K562 (cell line): ENCODE results near the gene B4GALT5. TPM values are rescaled to one million over a fixed set of nuclear protein-coding genes. Genes with fewer than 3 reads are reported as not detected.

Experiments used
- ATAC-seq: fragments of 200-7000 bp; cut with Tn5 transposase; 3 replicates; pipeline ENCODE4 v1.9.1; 2020; ENCODE audit warnings: moderate library complexity
- BruUV-seq: library from RNA; stranded (reverse); fragments of 400-500 nt; replicated peaks from 2 replicates; lab custom pipeline; 2021; lab: Mats Ljungman, UMichigan
- CTCF ChIA-PET: fragments of 300-600 bp; formaldehyde crosslinking; extraction: SDS; loops from one replicate; lab custom pipeline; 2021; ENCODE audit warnings: low intra/inter-chr PET ratio; lab: Yijun Ruan, JAX
- POLR2A ChIA-PET: fragments of 300-600, 350-650 bp; sonication (Branson Sonifier 250); formaldehyde crosslinking; extraction: SDS; loops from one replicate; lab custom pipeline; 2021; ENCODE audit warnings: antibody characterized with exemption, inconsistent platforms; lab: Yijun Ruan, JAX
- DNase-seq, 4 experiments: peaks; one replicate each; pipeline versions ENCODE4 v3.0.0 to v3.0.0-alpha.2; 2011 to 2018; ENCODE audit warnings: low spot score in 3 of 4, mixed read lengths in 3 of 4; ENCODE audit errors: extremely low read depth in 1 of 4
- FAIRE-seq: peaks from 2 replicates; lab custom pipeline; 2011; peaks lifted over from hg19 to GRCh38; lab: Jason Lieb, UNC
- H2AFZ ChIP-seq: 2 replicates; pipeline ENCODE4 v1.6.0; 2011; ENCODE audit warnings: low read depth, low read length, control low read depth, inconsistent platforms
- H3K27ac ChIP-seq: fragments of 200-600 bp; 3 replicates; pipeline ENCODE4 v1.8.0; 2011; ENCODE audit warnings: low read depth, mild to moderate bottlenecking, control low read depth, inconsistent platforms, low read length, moderate library complexity, mixed read lengths; ENCODE audit errors: extremely low read depth
- H3K27me3 ChIP-seq, 2 experiments: fragments of 300-600 bp in 1 of 2; 2 replicates in 1 of 2; 3 replicates in 1 of 2; pipeline versions ENCODE4 v1.6.0 to v1.8.0; 2011; ENCODE audit warnings: inconsistent platforms in 2 of 2, low read length in 2 of 2, mild to moderate bottlenecking in 1 of 2, mixed read lengths in 1 of 2, moderate library complexity in 1 of 2; ENCODE audit not compliant: control insufficient read depth in 2 of 2, insufficient read depth in 2 of 2
- H3K36me3 ChIP-seq: fragments of 300-600 bp; 3 replicates; pipeline ENCODE4 v1.8.0; 2011; ENCODE audit warnings: mild to moderate bottlenecking, low read length, inconsistent platforms; ENCODE audit not compliant: control insufficient read depth, insufficient read depth
- H3K4me1 ChIP-seq, 2 experiments: fragments of 200-600 bp in 1 of 2; replicated peaks in 1 of 2; 2 replicates in 1 of 2; 3 replicates in 1 of 2; pipeline versions ENCODE4 v1.5.1 to v1.8.0; 2011; ENCODE audit warnings: inconsistent platforms in 2 of 2, low read length in 2 of 2, mild to moderate bottlenecking in 1 of 2, mixed read lengths in 1 of 2, moderate library complexity in 1 of 2; ENCODE audit not compliant: control insufficient read depth in 2 of 2, insufficient read depth in 2 of 2
- H3K4me2 ChIP-seq: 2 replicates; pipeline ENCODE4 v1.6.1; 2011; ENCODE audit warnings: low read length, control low read depth, inconsistent platforms, mixed read lengths; ENCODE audit not compliant: insufficient read depth
- H3K4me3 ChIP-seq: fragments of 200-600 bp; sonication (generic), shearing (Covaris generic); 2 replicates; pipeline ENCODE4 v1.5.1; 2016; ENCODE audit warnings: control low read depth, inconsistent platforms
- H3K79me2 ChIP-seq: fragments of 200-600 bp; 3 replicates; pipeline ENCODE4 v1.8.0; 2011; ENCODE audit warnings: low read length, inconsistent platforms; ENCODE audit not compliant: control insufficient read depth, insufficient read depth
- H3K9ac ChIP-seq, 2 experiments: 2 replicates each; pipeline versions ENCODE4 v1.6.0 to v1.6.1; 2011; ENCODE audit warnings: low read depth in 2 of 2, low read length in 2 of 2, control low read depth in 1 of 2, inconsistent platforms in 1 of 2, mild to moderate bottlenecking in 1 of 2, mixed read lengths in 1 of 2; ENCODE audit not compliant: insufficient read depth in 1 of 2
- H3K9me1 ChIP-seq: one replicate; pipeline ENCODE4 v1.6.0; 2011; ENCODE audit warnings: inconsistent platforms, mild to moderate bottlenecking, low read length, moderate library complexity; ENCODE audit not compliant: control insufficient read depth, insufficient read depth
- H3K9me3 ChIP-seq: replicated peaks from 2 replicates; pipeline ENCODE4 v1.5.1; 2011; ENCODE audit warnings: low read depth, low read length, inconsistent platforms; ENCODE audit not compliant: control insufficient read depth, insufficient read depth
- H4K20me1 ChIP-seq: replicated peaks from 2 replicates; pipeline ENCODE4 v1.6.1; 2011; ENCODE audit warnings: low read length, inconsistent platforms, mixed read lengths; ENCODE audit not compliant: control insufficient read depth, insufficient read depth
- ARID2 ChIP-seq: fragments of 450-650 bp; IDR thresholded peaks from 2 replicates; pipeline ENCODE4 v1.6.1; 2017; ENCODE audit warnings: antibody characterized with exemption, mild to moderate bottlenecking
- CBX8 ChIP-seq: fragments of 200-600 bp; sonication (generic); IDR thresholded peaks from 2 replicates; pipeline ENCODE4 v1.6.1; 2012; ENCODE audit warnings: borderline replicate concordance, mixed run types, low read depth, mild to moderate bottlenecking, moderate library complexity, mixed read lengths, low read length, control low read depth, inconsistent platforms; ENCODE audit not compliant: poor library complexity, severe bottlenecking; ENCODE audit errors: extremely low read depth
- DLX4 ChIP-seq: fragments of 250-450 bp; sonication (Bioruptor Pico); IDR thresholded peaks from 2 replicates; pipeline ENCODE4 v1.6.1; 2021; ENCODE audit warnings: mild to moderate bottlenecking
- ESRRA ChIP-seq: fragments of 450-650 bp; IDR thresholded peaks from 2 replicates; pipeline ENCODE4 v1.6.1; 2014; ENCODE audit warnings: low read depth, mild to moderate bottlenecking, moderate library complexity, borderline replicate concordance
- GATA2 ChIP-seq: sonication (generic); formaldehyde crosslinking; IDR thresholded peaks from 2 replicates; pipeline ENCODE4 v1.4.0; 2020; ENCODE audit warnings: mild to moderate bottlenecking, missing genetic modification reagents
- HDAC8 ChIP-seq: fragments of 450-650 bp; IDR thresholded peaks from 2 replicates; pipeline ENCODE4 v1.6.1; 2016; ENCODE audit warnings: mild to moderate bottlenecking, missing genetic modification characterization, moderate library complexity, missing compliant biosample characterization
- IRF9 ChIP-seq: fragments of 450-650 bp; IDR thresholded peaks from 2 replicates; pipeline ENCODE4 v1.6.1; 2016; ENCODE audit warnings: missing biosample characterization, missing genetic modification characterization
- MTA1 ChIP-seq: fragments of 450-650 bp; IDR thresholded peaks from 2 replicates; pipeline ENCODE4 v1.6.1; 2017; ENCODE audit warnings: borderline replicate concordance
- MYBL2 ChIP-seq, 2 experiments: fragments of 450-650 bp in 1 of 2; sonication (generic) in 1 of 2; formaldehyde crosslinking in 1 of 2; IDR thresholded peaks; 2 replicates each; pipeline versions ENCODE4 v1.6.1 to v1.8.1; 2017 to 2022; ENCODE audit warnings: borderline replicate concordance in 1 of 2, inconsistent platforms in 1 of 2, low read depth in 1 of 2, mild to moderate bottlenecking in 1 of 2, missing genetic modification reagents in 1 of 2, moderate library complexity in 1 of 2
- RFX7 ChIP-seq: fragments of 250-450 bp; sonication (Bioruptor Pico); IDR thresholded peaks from 2 replicates; pipeline ENCODE4 v1.5.1; 2021; ENCODE audit warnings: mild to moderate bottlenecking
- SMAD1 ChIP-seq: fragments of 150-350 bp; IDR thresholded peaks from 2 replicates; pipeline ENCODE4 v1.6.1; 2014; ENCODE audit warnings: low read length, low read depth; ENCODE audit not compliant: partially characterized antibody
- SMARCC2 ChIP-seq: fragments of 450-650 bp; IDR thresholded peaks from 2 replicates; pipeline ENCODE4 v1.6.1; 2017; ENCODE audit warnings: antibody characterized with exemption, moderate library complexity, mild to moderate bottlenecking, low read depth
- WHSC1 ChIP-seq: IDR thresholded peaks from one replicate; pipeline ENCODE4 v1.6.1; 2012; ENCODE audit warnings: low read length, control low read depth, inconsistent platforms
- ZBTB26 ChIP-seq: fragments of 450-650 bp; formaldehyde crosslinking; IDR thresholded peaks from 2 replicates; pipeline ENCODE4 v1.4.0; 2022; ENCODE audit warnings: missing genetic modification characterization
- ZNF174 ChIP-seq: fragments of 250-450 bp; sonication (Bioruptor Pico); IDR thresholded peaks from 2 replicates; pipeline ENCODE4 v1.4.0; 2020; ENCODE audit warnings: mild to moderate bottlenecking
- ZNF354B ChIP-seq: fragments of 250-450 bp; sonication (Bioruptor Pico); IDR thresholded peaks from 2 replicates; pipeline ENCODE4 v1.4.0; 2020
- WGBS: fragments of 100-300 bp; shearing (Covaris generic); methylation state at CpG from one replicate; pipeline ENCODE4 v1.1.6; 2016; ENCODE audit warnings: low coverage, mixed read lengths; ENCODE audit not compliant: insufficient coverage; ENCODE audit errors: missing lambda C conversion rate; 5-methylcytosine and 5-hydroxymethylcytosine counted together
- in situ Hi-C: fragments of 300-500 bp; cut with MboI; formaldehyde crosslinking; loops from 4 replicates; pipeline ENCODE4 v1.15.0; 2018; ENCODE audit warnings: inconsistent platforms, mixed read lengths
- intact Hi-C: fragments of 100-400 bp; cut with micrococcal nuclease; formaldehyde crosslinking; loops from 2 replicates; pipeline ENCODE4 v1.14.2; 2022
- polyA plus RNA-seq, 8 experiments: library from polyadenylated mRNA; depleted of rRNA in 4 of 8; stranded (reverse) in 5 of 8; unstranded in 3 of 8; fragments of >200 nt; fragmentation: Nextera tagmentation in 2 of 8; fragmentation: Illumina TruSeq in 1 of 8; extraction: Ambion mirVana in 2 of 8; extraction: Trizol in 1 of 8; gene quantifications; 2 replicates each; pipeline versions ENCODE4 v1.2.1 to v1.2.3, GENCODE V29; 2011 to 2014; ENCODE audit warnings: inconsistent platforms in 1 of 8, missing spikeins in 1 of 8
- total RNA-seq, 7 experiments: library from RNA; depleted of rRNA in 6 of 7; stranded (reverse); fragments of >200 nt in 6 of 7; fragmentation: Illumina TruSeq in 2 of 7; extraction: Trizol in 2 of 7; gene quantifications; 2 replicates each; pipeline versions ENCODE4 v1.2.1 to v1.2.3, GENCODE V29; 2011 to 2021; ENCODE audit warnings: low replicate concordance in 1 of 7

B4GALT5 gene
- total and polyA plus RNA-seq, 9 of the 15 experiments (the other 6 are each of a cell fraction or from before 2014, with no cell fraction given), result 8.5 to 32.6 (median 23.4) TPM

GRCh38 chr20:49644980-49645565 lies 68.6 kb downstream of the B4GALT5 start:
- Histone ChIP-seq H3K79me2 (no peaks in the 10 kb centered on the region), H3K36me3 (peaks cover 90% of the 10 kb centered on the region), H3K27me3 (no peaks in the 10 kb centered on the region), H2AFZ (no peak overlapping the region), H4K20me1 (no peaks in the 10 kb centered on the region), H3K4me1 (no peaks in the 10 kb centered on the region), H3K9ac (no peak overlapping the region), H3K9me1 (no peaks in the 10 kb centered on the region), H3K9me3 (no peaks in the 10 kb centered on the region), H3K4me2 (no peak overlapping the region), H3K27ac (no peak overlapping the region), H3K4me3 (no peak overlapping the region)
- ChIA-PET CTCF (no interaction called here), POLR2A (interaction anchor here (1.6 kb wide), 1 partner anchor 19 kb away, joined by 5 read pairs; no protein-coding TSS in a partner anchor)
- no peak for DNase-seq
- intact Hi-C loops (no loop called here), in situ Hi-C loops (no loop called here)
- ATAC-seq, result no peak
- FAIRE-seq, result no peak
- no peak for TF ChIP-seq MYBL2 (IDR thresholded peaks at IDR 0.05; ENCODE audit: low read depth)
- no peak for TF ChIP-seq MYBL2 (CRISPR knock-in tag; IDR thresholded peaks at IDR 0.05; ENCODE audit: borderline replicate concordance)
- TF ChIP-seq RFX7, result no peak
- TF ChIP-seq WHSC1, result no peak
- TF ChIP-seq SMAD1, result no peak
- TF ChIP-seq HDAC8, result no peak
- no peak for TF ChIP-seq MTA1
- TF ChIP-seq ARID2, result no peak
- TF ChIP-seq CBX8, result no peak
- TF ChIP-seq ZNF174 (CRISPR knock-in tag), result no peak
- no peak for TF ChIP-seq DLX4 (CRISPR knock-in tag)
- TF ChIP-seq ZNF354B (CRISPR knock-in tag), result no peak
- TF ChIP-seq ZBTB26, result no peak
- no peak for TF ChIP-seq ESRRA
- no peak for TF ChIP-seq SMARCC2
- no peak for TF ChIP-seq IRF9
- TF ChIP-seq GATA2 (CRISPR knock-in tag), result no peak
- WGBS, result 98% methylated on average over 5 of the region's 5 CpGs
- BruUV-seq, result no TSS peak
